ENCODE data around the gene KIF26A.

KIF26A gene

DNA sequence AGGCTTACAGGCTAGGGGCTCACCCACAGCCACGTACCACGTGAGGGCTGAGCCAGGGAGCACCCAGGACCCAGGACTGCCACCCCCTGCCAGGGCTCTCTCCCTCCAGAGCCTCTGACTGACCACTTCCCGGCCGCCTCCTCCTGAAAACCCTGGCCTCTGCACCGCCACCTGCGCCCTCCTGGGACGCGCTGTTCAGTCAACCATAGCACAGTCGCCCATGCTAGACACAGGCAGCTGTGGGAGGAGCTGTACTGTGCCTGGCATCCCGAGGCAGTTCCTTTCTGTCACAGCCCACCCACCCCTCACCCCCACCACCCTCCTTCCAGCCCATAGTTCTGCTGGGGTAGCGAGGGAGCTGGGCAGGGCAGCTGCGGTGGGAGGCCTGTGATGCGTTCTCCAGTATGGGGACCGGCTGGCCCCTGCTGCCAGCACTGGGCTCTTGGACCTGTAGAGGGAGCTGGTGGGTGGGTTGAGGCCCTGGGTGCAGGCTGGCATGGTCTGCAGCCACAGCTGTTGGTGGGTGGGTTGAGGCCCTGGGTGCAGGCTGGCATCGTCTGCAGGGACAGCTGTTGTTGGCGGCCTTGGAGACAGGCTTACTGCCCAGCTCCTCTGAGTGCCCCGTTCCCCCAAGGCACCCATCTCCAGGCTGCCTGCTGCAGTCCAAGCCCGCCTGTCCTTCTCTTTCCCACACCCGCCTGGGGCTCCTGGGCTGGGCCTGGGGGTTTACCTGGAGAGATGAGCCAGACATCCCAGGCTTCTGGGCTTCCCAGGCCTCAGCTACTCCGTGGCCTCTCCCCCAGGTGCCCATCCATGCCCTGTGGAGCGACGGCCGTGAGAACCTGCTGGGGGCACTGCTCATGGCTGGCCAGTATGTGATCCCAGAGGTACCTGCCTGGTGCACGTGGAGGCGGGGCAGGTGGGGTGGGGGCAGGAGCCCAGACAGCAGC is 41.4 kb upstream of the KIF26A start:
- CTCF ChIA-PET, result interaction anchor here (0.6 to 1.7 kb wide), 7 partner anchors 9 to 540 kb away, joined by 3 to 8 read pairs (median 3); no protein-coding TSS in a partner anchor

DNA sequence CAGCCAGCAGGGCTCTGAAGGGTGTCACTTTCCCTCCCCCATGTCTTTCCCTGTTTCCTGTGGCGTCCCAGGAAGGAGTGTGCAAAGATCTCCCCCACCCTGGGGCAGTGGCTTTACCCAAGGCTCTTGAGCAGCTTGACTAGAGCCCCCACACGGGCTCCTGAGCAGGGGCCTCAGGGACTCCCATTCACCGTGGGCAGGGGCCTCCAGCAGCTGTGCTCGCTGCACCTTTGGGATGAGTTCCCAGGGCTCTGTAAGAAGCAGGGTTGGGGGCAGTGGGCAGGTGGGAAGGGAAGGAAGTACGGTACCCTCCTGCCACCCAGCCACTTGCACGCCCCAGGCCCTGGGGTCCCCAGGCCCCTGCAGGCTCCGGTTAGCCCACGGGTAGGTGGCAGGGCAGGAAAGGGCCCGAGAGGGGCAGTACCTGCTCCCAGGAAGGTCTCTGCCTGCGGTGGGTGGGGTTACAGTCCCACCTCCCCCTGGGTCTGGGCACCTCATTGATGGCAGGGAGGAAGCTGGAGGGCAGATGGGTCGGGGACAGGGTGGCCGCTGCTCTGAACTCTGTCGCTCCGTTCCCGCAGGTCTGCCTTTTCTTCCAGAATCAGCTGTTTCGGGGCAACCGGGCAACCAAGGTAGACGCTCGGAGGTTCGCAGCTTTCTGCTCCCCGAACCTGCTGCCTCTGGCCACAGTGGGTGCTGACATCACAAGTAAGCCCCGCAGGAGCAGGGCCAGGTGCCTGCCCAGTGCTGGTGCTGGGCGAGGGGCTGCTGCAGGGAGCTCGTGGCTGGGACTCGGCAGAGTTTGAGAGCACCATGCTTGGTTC is 39.9 kb upstream of the KIF26A start:
- TF ChIP-seq, protein P1, sequence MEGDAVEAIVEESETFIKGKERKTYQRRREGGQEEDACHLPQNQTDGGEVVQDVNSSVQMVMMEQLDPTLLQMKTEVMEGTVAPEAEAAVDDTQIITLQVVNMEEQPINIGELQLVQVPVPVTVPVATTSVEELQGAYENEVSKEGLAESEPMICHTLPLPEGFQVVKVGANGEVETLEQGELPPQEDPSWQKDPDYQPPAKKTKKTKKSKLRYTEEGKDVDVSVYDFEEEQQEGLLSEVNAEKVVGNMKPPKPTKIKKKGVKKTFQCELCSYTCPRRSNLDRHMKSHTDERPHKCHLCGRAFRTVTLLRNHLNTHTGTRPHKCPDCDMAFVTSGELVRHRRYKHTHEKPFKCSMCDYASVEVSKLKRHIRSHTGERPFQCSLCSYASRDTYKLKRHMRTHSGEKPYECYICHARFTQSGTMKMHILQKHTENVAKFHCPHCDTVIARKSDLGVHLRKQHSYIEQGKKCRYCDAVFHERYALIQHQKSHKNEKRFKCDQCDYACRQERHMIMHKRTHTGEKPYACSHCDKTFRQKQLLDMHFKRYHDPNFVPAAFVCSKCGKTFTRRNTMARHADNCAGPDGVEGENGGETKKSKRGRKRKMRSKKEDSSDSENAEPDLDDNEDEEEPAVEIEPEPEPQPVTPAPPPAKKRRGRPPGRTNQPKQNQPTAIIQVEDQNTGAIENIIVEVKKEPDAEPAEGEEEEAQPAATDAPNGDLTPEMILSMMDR (conservative IDR thresholded peaks at IDR 0.05; ENCODE audit: low read depth), result no peak
- no peak for DNase-seq (ENCODE audit: low spot score)
- ChIA-PET CTCF (interaction anchor here (0.5 kb wide), 1 partner anchor 685 kb away, joined by 9 read pairs; no protein-coding TSS in a partner anchor), POLR2A (ENCODE audit: low non-redundant PET) (interaction anchor here (0.5 kb wide), 1 partner anchor 19 kb away, joined by 3 read pairs; no protein-coding TSS in a partner anchor)
- H3K27ac ChIP-seq, result peak overlapping the region; percentile 81; the same call in 1 of the 2 replicates

More for the DNA sequence above, 41.4 kb upstream of the KIF26A start:
- POLR2A ChIA-PET (ENCODE audit: low non-redundant PET), result no interaction called here
- no peak for DNase-seq (ENCODE audit: low spot score)
- H3K27ac ChIP-seq, result no peak overlapping the region
- TF ChIP-seq, protein P1 (conservative IDR thresholded peaks at IDR 0.05; ENCODE audit: low read depth), result no peak

DNA sequence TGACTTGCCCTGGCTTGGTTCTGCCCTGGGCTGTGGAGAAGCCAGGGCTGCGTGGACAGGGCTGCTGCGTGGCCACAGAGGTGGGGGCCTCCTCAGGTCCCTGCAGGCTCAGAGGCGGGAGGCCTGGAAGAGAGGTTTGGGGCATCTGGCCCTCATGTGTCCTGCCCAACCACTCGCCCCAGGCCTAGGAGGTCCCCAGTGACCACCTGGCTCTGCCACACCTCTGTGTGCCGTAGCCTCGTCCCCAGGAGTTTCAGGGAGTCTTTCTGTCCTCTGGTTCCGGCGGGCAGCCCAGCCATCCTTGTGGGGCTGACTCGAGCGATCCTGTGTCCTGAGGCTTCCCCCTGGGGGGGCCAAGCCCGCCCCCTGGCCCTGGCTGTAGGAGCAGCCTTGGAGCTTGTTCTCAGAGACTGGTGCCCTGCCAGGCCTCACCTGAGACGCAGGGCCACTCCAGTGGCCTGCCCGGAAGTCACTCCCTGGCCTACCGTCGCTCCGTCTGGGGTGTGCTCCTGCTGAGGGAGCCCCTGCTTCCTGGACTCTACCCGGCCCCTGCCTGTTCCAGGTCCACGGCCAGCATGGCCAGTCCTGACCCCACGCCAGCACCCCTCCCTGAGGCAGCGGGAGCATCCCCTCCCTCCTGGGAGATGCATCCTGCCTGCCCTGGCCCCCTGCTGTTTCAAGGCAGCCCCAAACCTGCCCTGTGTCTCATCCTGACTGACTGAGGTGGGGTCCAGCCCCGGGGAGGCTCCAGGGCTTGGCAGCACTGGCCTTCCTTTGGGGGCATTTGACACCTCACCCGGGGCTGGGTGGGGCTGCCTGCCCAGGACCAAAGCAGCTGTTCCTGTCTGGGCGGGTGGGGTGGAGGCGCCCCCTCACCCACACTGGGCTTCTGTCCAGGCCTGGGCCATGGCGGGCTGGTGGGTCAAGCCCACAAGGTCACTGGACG is 39.0 kb upstream of the KIF26A start:
- H3K27ac ChIP-seq, result peak overlapping the region; percentile 81
- DNase-seq (ENCODE audit: low spot score), result no peak
- ChIA-PET CTCF (interaction anchor here (0.5 to 1.2 kb wide), 2 partner anchors 22 to 686 kb away, joined by 3 to 9 read pairs; no protein-coding TSS in a partner anchor), POLR2A (ENCODE audit: low non-redundant PET) (interaction anchor here (0.5 to 0.6 kb wide), 2 partner anchors 14 to 19 kb away, joined by 3 read pairs; no protein-coding TSS in a partner anchor)
- TF ChIP-seq, protein P1 (conservative IDR thresholded peaks at IDR 0.05; ENCODE audit: low read depth), result no peak

DNA sequence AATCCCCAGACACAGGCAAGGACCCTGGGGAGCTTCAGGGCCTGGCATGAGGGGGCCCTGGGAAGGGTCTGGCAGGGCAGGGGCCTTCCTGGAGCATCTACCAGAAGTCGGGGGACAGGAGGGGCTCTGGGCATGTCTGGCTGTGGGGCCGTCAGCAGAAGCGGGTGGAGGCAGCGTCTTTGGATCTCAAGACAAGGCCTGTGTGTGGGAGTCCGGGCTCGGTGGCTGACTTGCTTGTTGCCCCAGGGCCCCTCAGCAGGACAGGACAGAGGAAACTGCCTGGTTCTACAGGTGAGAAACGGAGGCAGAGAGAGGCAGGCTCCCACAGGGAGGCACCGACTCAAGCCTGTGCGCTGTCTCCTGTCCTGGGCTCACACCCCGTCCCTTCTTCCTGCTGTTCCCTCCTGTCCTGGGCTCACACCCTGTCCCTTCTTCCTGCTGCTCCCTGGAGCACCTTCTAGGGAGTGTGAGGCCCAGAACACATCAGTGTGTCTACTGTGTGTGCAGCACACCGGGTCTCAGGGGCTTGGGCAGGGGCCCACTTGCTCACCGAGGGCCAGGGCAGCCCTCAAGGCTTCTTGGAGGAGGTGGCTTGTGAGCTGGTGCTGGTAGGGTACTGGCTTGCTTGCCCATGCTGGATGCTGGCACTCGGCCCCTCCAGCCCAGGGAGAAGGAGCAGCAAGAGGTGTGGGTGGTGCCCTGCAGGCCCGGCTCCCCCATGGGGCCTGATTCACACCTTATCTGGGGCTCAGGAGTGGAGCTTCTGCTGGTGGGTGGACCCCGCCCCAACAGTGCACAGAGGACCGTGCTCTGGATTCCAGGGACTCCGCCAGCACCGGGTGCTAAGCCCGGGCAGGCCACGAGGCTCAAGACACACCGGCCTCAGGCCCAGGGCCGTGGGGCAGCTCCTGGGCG is 38.0 kb upstream of the KIF26A start:
- ChIA-PET CTCF (interaction anchor here (0.7 to 1.2 kb wide), 2 partner anchors 22 to 23 kb away, joined by 3 read pairs; no protein-coding TSS in a partner anchor), POLR2A (ENCODE audit: low non-redundant PET) (no interaction called here)
- no peak for DNase-seq (ENCODE audit: low spot score)
- TF ChIP-seq, protein P1 (conservative IDR thresholded peaks at IDR 0.05; ENCODE audit: low read depth), result no peak
- peak overlapping the region; percentile 81 for H3K27ac ChIP-seq

DNA sequence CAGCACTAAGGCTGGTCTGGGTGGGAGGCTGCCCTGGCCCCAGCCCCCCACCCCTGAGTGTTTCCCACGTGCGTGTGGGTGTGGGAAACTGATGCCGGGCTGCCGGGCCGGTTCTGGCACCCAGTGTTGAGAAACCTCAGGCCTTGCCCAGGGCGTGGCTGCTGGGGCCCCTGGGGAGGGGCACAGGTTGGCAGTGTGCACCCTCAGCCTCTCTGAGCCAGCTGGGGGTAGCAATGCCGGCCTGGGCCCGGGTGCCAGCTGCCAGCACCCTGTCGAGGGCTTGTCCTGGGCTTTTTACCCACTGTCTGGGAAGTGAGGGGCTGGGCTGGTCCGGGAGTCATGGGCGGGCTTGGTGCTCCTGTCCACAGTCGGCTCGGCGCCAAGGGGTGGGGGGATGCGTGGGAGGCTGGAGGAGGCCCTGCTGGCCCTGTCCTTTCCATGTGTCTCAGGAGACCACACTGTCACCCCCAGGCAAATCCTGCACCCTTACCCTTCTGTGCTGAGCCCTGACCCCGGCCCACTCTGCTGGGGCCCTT is 37.2 kb upstream of the KIF26A start:
- POLR2A ChIA-PET (ENCODE audit: low non-redundant PET), result no interaction called here
- H3K27ac ChIP-seq, result peak overlapping the region; percentile 81
- CTCF ChIA-PET, result interaction anchor here (0.7 kb wide), 2 partner anchors 13 to 23 kb away, joined by 3 read pairs; no protein-coding TSS in a partner anchor
- TF ChIP-seq, protein P1 (conservative IDR thresholded peaks at IDR 0.05; ENCODE audit: low read depth), result no peak
- DNase-seq (ENCODE audit: low spot score), result no peak

All from RWPE1 (cell line).